GM20000 (cell line): ENCODE measurements around the gene TPH1.
"Not testable (repeated sequence)": the region's sequence is repeated elsewhere in the genome, so short reads cannot be mapped to it uniquely, and the experiment has no call there.

ENCODE experiments used
- DNase-seq: peaks from one replicate; pipeline ENCODE4 v3.0.0; 2012; ENCODE audit warnings: low spot score
- CTCF ChIP-seq: IDR thresholded peaks from 2 replicates; pipeline ENCODE4 v1.5.1; 2012; ENCODE audit warnings: mild to moderate bottlenecking, control low read depth; ENCODE audit errors: extremely low read depth, missing control alignments

Gene TPH1

GRCh38 chr11:18000760-18001159, 45.3 kb downstream of the TPH1 start:
- no peak for DNase-seq
- TF ChIP-seq CTCF = no peak

GRCh38 chr11:18000128-18000527, 45.9 kb downstream of the TPH1 start:
- not testable (repeated sequence) for DNase-seq
